A549 (cell line): ENCODE data around the gene ADAMTS12.

Source experiments
- CBX2 ChIP-seq: fragments of 200-600 bp; sonication (generic); IDR thresholded peaks from 2 replicates; pipeline ENCODE4 v1.6.1; 2016; ENCODE audit warnings: low read depth, mild to moderate bottlenecking, borderline replicate concordance
- CTCF ChIP-seq: fragments of >200 bp; sonication (Bioruptor Twin); formaldehyde crosslinking; IDR thresholded peaks from 3 replicates; pipeline ENCODE4 v1.5.1; 2016
- EP300 ChIP-seq, 2 experiments: fragments of >200 bp; sonication (Bioruptor Twin); formaldehyde crosslinking; IDR thresholded peaks; 2 replicates in 1 of 2; 3 replicates in 1 of 2; pipeline ENCODE4 v1.6.1; 2016 to 2017
- ESRRA ChIP-seq: fragments of 150-350 bp; IDR thresholded peaks from 2 replicates; pipeline ENCODE4 v1.6.1; 2014; ENCODE audit warnings: mild to moderate bottlenecking, low read length, borderline replicate concordance
- JUN ChIP-seq, 2 experiments: fragments of >200 bp; sonication (Bioruptor Twin); formaldehyde crosslinking; IDR thresholded peaks; 2 replicates in 1 of 2; 3 replicates in 1 of 2; pipeline ENCODE4 v1.6.1; 2016 to 2017
- KDM1A ChIP-seq: fragments of 200-600 bp; sonication (generic); IDR thresholded peaks from 2 replicates; pipeline ENCODE4 v1.6.1; 2016; ENCODE audit warnings: low read depth, mild to moderate bottlenecking
- MYC ChIP-seq: IDR thresholded peaks from 2 replicates; pipeline ENCODE4 v1.6.1; 2012; ENCODE audit warnings: mild to moderate bottlenecking, inconsistent platforms, low read length, improper control_type of control experiment, borderline replicate concordance
- POLR2A ChIP-seq: IDR thresholded peaks from 2 replicates; pipeline ENCODE4 v1.6.1; 2012; ENCODE audit warnings: mild to moderate bottlenecking, low read length
- RAD21 ChIP-seq, 2 experiments: fragments of >200 bp in 1 of 2; sonication (Bioruptor Twin) in 1 of 2; formaldehyde crosslinking in 1 of 2; IDR thresholded peaks in 1 of 2; conservative IDR thresholded peaks in 1 of 2; 2 replicates in 1 of 2; 3 replicates in 1 of 2; pipeline ENCODE4 v1.6.1; 2012 to 2018; ENCODE audit warnings: inconsistent platforms in 1 of 2
- RFX5 ChIP-seq: fragments of 450-650 bp; IDR thresholded peaks from 2 replicates; pipeline ENCODE4 v1.7.1; 2014; ENCODE audit warnings: antibody characterized with exemption, mild to moderate bottlenecking, moderate library complexity
- SMC3 ChIP-seq: fragments of >200 bp; sonication (Bioruptor Twin); formaldehyde crosslinking; IDR thresholded peaks from 3 replicates; pipeline ENCODE4 v1.6.1; 2018; ENCODE audit warnings: inconsistent platforms

- TF ChIP-seq CTCF, result no peak
- TF ChIP-seq MYC, result no peak
- no peak for TF ChIP-seq ESRRA
- TF ChIP-seq EP300 (IDR thresholded peaks at IDR 0.05), result no peak
- TF ChIP-seq POLR2A, result no peak
- no peak for TF ChIP-seq RAD21 (conservative IDR thresholded peaks at IDR 0.05 in 1 of 2, IDR thresholded peaks at IDR 0.05 in 1 of 2)
- no peak for TF ChIP-seq CBX2
- no peak for TF ChIP-seq RFX5
- TF ChIP-seq SMC3, result no peak
- no peak for TF ChIP-seq JUN (IDR thresholded peaks at IDR 0.05)
- no peak for TF ChIP-seq KDM1A
Measured at GRCh38 chr5:33766023-33766422, 125.8 kb downstream of the ADAMTS12 start.
